SK-N-DZ (cell line): ENCODE data around the gene AHNAK2.

Source experiments
- DNase-seq: peaks from one replicate; pipeline ENCODE4 v3.0.0-alpha.2; 2015; ENCODE audit warnings: low spot score

AHNAK2 gene

DNA sequence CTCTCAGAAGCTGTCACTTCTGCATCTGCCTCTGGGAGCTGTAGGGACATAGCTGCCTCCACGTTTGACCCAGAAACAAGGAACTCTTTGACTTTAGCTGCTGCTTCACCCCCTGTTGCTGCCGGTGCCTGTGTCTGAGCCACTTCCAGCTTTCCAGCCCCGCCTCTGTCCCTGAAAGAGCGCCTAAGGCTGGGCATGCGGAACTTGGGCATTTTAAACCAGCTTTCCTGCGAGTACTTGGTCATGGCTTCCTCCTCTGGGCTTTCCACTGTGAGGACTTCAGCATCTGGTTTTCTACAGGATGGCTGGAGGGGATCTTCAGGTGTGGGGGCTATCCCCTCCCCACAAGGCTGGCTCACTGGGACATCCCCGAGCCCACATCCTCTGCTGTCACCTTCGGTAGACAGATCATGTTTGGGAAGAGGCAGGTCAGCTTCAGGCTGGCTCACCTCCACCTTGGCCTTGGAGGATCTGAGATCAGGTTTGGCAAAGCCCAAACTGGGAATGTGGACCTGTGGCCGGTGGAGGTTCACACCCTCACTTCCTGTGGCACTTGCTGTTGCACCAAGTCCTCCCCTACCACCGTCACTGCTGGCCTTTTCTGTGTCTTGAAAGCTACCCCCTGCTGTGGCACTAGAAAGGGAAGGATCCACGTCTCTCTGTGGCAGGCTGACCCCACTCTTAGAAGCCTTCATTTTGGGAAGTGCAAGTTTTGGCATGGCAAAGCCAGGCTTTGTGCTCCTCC lies 38.3 kb downstream of the AHNAK2 start:
- no peak for DNase-seq

DNA sequence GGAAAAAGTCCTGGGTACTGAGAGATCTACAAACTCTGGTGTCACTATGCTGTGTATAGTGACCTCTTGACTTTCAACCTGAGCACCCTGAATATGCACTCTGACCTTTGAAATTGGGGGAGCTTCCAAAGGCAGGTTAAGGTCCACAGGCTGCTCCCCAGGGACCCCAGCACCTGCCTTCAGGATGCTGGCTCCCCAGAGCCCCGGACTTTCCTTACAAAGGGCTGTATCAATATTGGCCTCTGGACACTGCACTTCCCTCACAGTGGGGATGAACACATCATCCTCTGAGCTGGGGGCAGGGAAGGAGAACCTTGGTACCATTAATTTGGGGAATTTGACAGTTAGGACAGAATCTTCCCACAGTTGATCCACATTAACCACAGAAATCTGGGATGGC lies 39.2 kb downstream of the AHNAK2 start:
- DNase-seq, result no peak

DNA sequence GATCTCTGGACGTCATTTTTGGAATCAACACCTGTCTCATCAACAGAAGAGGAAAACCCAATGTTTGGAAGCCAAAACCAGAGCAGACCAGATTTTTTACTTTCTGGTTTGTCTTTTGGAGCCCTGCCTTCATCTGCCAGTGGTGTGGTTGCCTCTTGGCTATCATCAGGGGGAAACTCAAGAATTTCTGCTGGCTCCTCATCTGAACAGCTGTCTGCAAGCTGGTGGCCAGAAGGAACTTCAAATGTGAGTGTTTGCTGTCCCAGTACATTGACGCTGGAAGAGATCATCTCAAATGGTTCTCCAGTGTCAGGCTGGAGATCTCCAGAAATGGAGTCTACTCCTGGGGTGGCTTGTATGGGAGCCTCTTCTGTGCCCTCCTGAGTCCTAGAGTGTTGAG lies 39.7 kb downstream of the AHNAK2 start:
- DNase-seq, result no peak

DNA sequence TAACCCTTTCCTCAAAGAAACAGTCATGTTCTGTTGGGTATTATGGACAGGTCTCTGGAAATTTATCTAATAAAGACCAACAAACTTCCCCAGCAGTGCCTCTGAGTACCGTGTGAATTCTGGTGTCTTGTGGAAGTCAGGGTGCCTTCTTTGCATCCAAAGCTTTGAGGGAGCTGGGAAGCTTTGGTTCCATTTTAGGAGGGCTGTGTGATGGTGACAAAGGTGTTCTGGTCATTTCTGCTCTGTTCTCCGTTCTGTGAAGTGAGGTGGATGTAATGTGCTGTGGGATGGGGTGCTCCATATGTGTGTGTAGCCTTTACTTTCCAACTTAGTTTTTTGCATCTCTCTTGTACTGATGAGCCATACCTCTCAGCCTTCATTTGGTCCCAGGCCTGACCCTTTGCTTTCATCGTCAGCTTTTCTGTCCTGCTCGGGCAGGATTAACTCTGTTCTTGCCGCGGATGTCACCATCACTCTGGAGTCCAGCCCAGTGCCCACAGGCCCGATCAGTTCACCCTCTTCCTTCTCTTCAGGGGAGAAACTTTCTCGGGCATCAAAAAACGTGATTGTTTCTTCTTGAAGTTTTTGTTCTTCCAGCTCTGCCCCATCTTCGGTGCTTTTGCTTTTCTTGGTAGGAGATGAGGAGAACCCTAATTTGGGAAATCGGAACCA lies 40.3 kb downstream of the AHNAK2 start:
- no peak for DNase-seq

DNA sequence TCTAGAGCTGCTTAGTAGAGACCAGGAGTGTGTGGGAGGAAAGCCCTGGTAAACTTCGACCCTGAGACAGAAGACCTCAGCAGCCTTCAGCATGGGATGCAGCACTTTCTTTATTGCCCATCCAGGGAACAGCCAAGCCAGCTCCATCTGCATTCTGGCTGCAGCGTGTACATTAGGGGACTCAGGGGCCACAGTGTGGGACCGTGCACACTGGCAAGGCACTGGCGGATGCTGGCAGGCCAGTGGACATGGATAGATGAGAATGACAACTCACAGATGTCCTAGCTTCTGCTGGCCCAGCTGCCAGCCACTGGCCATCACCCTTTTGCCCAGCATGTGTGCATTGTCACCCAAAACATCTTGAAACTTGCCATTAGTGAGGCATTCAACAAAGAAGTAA lies 41.0 kb downstream of the AHNAK2 start:
- no peak for DNase-seq

DNA sequence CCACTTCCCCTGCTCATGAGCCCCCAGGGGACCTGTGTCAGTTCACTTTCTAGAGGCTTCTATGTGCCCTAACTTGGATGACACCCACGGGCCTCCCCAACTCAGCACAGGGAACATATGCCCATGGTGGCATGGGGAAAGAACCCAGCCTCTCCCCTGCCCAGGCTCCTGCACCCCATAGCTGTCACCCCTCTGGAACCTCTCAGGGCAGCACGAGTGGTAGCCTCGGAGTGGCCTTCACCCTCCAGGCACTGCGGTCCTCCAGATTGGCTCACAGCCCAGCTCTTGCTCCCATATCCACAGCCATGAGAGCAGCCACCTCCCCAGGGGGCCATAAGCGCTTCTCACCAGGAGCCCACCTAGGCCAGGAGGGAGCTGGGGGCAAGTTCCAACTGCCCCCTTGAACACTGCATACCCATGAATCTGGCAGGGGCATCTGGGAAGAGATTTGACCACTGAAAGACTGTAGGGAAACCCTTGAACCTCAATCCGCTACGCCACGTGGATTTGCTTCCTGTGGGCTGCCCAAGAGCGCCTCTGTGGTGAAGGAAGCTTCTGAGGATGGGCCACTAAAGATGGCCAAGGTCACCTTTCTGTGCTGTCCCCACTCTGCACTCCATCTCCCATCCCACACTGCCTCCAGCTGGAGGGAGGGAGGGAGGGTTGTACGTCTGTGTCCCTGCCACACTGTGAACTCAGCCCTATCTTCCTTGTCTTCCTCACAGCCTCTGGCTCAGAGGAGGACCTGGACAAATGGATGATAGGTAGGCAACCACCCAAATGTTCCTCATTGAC lies 41.6 kb downstream of the AHNAK2 start:
- DNase-seq, result no peak

DNA sequence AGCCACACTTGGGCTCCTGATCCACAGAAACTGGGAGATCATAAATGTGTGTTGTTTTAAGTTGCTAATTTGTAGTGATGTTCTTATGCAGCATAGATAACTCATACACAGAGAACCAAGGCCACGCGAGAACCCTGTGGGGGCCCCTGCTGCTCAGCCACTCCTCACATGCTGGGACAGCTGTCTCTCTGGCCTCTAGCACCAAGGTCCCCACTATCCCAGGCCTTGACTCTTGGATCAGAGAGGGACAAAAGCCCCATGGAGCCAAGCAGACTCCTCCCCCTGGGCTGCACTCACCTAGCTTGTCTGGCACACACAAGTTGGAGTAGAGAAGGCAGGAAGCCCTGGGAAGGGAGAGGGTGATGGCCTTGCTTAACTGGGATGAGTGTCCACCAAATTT lies 42.2 kb downstream of the AHNAK2 start:
- no peak for DNase-seq

DNA sequence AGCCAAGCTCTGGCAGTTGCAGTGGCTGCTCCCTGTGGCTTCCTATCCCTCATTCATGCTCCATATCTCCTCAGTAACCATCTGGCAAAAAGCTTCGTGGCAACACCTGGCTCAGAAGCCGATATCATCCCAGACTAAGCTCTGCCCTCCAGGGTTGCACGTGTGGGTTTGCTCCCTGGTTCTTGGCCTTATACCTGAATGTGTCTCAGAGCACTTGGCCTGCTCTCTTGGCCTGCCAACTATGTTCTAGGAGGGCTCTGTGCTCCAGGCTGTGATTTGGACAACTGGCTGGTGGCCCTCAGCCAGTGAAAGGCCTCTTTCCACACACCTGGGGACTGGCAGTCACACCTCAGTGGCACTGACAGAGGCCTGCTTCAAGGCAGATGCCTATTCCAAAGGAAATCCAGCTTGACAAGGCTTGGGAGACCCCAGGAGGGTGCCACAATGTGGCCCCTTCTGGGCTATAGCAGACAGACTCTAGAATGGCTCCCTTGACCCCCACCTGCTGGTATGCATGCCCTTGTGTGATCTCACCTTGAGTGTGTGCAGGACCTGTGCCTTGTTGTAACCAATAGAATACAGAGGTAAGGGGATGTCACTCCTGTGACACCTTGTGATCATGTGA lies 43.0 kb downstream of the AHNAK2 start:
- no peak for DNase-seq

DNA sequence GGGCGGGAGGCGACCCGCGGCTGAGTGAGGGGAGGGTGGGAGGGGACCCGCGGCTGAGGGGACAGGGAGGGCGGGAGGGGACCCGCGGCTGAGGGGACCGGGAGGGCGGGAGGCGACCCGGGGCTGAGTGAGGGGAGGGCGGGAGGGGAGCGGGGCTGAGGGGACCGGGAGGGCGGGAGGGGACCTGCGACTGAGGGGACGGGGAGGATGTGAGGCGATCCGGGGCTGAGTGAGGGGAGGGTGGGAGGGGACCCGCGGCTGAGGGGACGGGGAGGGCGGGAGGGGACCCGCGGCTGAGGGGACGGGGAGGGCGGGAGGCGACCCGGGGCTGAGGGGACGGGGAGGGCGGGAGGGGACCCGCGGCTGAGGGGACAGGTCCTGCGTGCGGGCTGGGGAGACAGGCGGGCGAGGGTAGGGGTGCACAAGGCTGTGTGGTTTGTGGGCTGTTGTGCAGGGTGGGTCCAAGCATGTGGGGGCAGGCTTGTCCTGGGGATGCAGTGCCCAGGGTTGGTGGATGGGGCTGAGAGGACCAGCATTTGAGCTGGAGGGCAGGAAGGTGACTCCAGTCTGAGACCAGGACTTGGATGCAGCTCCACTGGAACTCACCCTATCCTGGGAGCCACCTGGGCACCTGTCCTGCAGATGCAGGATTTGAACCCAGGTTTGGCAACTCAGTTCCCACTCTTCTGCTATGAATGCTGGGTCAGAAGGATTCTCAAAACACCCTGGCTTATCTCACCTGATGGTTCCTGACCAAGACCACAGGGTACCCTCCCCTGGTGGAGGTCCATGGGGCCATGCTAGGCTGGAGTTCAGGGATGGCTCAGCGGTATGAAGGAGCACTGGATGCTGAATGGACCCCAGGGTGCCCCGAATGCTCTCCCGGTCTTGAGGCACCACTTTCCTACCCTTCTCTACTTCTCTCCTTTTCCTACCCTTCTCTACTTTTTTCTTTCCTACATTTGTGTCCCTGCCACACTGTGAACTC lies 44.1 kb downstream of the AHNAK2 start:
- no peak for DNase-seq

DNA sequence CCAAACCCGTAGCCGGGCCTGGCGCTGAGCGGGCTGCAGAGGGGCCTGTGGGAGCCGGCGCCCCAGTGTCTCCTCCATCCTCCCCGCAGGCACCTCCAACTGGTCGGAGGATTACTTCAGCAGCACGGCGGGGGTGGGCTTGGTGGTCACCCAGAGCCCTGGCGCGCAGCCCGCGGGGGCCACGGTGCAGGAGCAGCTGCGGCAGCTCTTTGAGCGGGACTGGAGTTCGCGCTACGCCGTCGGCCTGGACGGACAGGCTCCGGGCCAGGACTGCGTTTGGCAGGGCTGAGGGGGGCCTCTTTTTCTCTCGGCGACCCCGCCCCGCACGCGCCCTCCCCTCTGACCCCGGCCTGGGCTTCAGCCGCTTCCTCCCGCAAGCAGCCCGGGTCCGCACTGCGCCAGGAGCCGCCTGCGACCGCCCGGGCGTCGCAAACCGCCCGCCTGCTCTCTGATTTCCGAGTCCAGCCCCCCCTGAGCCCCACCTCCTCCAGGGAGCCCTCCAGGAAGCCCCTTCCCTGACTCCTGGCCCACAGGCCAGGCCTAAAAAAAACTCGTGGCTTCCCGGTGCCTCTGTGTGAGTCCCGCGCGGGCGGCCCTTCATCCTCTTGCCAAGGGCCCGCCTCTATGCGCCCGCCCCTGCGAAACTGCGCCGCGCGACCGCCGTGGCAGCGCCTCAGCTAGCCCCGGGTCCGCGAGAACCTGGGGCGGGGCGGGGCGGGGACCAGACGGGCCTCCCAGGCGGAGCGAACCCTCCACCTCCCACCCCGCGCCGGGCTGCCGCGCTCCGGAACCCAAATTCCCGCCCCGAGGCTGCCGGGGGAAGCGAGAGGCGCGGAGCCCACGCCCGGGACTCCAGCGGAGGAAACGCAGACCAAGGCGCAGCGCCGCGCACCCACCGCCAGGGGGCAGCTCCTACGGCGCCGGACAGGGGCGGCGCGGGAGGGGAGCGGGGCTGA lies 45.2 kb downstream of the AHNAK2 start:
- peak; percentile 57 for DNase-seq

DNA sequence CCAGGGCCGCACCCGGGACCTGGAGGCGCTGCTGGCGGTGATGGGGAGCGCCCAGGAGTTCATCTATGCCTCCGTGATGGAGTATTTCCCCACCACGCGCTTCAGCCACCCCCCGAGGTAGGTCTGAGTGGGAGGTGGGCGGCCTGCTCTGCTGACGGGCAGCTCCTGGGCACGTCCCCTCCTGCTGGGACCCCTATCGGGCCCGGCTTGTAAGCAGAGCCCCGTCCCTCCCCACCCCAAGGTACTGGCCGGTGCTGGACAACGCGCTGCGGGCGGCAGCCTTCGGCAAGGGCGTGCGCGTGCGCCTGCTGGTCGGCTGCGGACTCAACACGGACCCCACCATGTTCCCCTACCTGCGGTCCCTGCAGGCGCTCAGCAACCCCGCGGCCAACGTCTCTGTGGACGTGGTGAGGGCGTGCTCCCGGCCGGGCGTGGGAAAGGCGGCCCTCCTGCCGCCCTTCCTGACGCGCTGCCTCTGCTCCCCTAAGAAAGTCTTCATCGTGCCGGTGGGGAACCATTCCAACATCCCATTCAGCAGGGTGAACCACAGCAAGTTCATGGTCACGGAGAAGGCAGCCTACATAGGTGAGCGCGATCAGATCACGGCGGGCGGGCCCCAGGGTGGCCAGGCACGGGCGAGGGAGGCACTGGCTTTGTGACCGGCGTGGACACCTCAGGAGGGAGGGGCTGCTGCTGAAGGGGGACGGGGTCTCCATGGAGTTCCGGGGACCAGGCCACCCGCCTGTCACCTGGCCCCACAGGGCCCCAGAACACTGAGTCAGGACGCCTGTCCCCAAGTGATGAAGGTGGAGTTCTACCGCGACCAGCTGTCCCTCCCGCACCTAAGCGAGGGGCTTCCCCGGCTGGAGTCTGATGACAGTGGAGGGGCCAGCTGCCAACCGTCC lies 46.2 kb downstream of the AHNAK2 start:
- DNase-seq, result no peak

DNA sequence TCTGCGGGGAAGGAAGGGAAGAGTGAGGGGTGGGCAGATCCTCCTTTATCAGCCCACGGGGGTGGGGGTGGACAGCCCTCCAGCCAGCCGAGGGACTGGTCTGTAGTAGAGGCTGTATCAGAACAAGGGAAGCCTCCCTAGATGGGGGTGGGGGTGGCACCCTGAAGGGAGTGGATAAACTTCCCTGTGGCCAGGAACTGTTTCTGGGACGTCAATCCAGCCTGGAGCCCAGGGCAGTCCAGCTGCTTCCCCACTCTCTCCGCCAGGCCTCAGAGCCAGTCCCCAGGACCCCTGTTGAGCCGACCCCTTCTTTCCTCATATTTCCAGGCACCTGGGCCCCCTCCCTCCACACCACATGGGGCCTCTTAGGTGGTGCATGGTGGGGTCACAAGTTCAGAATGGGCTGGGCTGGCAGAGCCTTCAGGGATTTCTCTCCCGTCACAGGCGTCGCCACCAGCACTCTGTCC lies 46.8 kb downstream of the AHNAK2 start:
- no peak for DNase-seq

DNA sequence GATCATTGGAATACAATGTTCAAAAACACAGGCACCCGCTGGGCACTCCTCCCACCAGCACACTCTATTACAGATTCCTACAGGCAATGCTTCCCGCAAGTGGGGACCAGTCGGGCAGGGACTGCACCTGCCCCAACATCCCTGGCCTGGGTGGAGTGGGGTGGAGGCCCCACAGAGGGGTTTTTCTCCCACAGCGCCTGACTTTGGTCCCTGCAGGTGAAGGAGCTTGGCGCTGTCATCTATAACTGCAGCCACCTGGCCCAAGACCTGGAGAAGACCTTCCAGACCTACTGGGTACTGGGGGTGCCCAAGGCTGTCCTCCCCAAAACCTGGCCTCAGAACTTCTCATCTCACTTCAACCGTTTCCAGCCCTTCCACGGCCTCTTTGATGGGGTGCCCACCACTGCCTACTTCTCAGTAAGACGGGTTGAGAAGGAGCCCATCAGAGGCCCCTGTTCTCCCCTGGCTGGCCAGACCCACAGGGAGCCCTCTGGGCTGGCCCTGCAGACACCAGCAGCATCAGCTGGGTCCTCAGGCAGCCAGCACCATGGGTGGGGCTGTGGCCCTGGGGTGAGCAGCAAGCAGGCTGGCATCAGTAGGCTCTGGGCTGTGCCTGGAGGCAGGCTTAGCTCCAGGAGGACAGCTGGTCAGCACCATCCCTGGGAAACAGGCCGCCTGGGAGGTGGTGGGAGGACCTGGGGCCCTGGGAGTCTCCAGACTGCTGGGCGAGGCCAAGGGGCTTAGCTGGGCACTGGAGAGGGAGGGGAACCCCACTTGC lies 47.5 kb downstream of the AHNAK2 start:
- no peak for DNase-seq

DNA sequence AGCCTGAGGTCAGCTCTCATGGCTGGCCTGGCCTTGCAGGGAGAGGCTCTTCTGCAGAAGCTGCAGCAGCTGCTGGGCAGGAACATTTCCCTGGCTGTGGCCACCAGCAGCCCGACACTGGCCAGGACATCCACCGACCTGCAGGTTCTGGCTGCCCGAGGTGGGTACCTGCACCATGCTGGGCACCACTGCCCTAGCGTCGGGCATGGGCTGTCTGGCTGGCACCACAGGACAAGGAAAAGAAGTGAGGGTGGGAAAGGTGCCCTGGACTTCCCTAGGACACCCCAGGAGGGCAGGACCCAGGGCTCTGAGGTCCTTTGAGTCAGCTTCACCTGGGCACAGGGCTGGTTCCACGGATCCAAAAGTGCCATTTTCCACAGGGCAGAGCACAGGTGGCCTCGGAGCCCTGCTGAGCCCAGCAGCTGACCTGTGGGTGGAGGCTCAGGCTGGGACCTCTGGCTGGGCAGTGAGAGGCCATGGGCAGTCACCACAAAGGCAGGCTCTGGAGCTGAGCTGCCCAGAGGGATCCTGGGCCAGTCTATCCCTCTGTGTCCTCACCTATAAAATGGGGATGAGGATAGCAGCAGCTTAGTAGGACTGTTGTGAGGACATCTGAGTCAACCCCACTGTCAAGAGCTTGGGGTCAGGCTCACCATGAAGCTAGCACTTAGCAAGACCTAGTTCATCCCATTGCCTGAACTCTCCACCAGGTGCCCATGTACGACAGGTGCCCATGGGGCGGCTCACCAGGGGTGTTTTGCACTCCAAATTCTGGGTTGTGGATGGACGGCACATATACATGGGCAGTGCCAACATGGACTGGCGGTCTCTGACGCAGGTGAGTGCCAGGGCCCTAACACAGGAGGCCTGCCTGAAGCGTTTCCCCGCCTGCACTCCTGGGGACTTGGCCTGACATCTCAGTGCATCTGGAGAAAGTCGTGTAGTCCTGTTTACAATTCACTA lies 48.6 kb downstream of the AHNAK2 start:
- DNase-seq, result no peak

DNA sequence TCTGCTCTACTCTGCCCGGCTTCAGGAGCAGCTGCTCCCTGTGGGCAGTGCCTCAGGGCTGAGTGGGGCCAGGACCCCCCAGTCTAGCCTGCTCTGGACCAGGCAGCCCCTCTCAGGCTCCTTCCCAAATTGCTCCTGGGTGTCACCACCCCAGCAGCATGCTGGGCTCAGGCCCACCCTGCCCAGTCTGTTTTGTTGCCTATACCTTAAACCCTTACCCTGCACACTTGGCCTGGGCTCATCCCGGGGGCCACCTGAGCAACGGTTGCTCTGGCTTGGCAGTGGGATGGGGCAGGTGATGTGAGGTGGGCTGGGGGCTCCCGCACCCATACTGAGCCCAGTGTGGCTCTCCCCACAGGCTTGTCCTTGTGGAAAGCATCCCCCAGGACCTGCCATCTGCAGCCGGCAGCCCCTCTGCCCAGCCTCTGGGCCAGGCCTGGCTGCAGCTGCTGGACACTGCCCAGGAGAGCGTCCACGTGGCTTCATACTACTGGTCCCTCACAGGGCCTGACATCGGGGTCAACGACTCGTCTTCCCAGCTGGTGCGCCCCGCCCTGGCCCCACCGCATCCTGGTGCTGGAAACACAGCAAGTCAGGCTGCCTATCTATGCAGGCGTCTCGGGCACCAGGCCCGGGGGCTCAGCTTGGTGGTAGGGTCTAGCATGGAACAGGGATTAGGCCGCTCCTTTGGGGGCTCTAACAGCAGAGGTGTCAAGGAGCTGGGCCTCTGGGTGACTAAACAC lies 49.6 kb downstream of the AHNAK2 start:
- DNase-seq, result no peak

DNA sequence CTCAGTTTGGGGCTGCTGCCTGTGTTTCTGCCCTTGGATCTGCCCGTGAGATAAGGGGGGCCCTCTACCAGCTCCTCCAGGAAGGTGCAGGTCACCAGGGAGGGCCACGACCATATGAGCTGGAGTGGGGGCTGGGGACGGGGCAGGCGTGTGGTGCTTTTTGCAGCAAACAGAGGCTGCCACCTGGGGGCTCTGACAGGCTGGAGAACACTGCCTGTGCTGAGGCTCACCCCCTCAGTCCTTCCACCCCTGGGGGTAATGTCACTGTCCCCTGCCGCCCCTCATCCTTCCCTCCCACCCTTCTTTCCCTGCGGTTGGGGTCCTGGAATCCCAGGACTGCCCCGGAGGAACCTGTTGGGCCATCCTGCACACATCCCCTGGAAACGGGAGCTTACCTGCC lies 50.3 kb downstream of the AHNAK2 start:
- DNase-seq, result no peak
